EH (cell line): ENCODE measurements around the gene DAPK1.

Source experiments
- DNase-seq: peaks from one replicate; pipeline ENCODE4 v3.0.0-alpha.2; 2015; ENCODE audit warnings: low read depth

The DAPK1 gene

GRCh38 chr9:87713278-87713987 is 215.8 kb downstream of the DAPK1 start:
- peak; percentile 99 for DNase-seq

GRCh38 chr9:87713988-87714330 is 216.3 kb downstream of the DAPK1 start:
- DNase-seq = no peak

- peak; percentile 86 for DNase-seq
These were observed 217.2 kb downstream of the DAPK1 start for GRCh38 chr9:87714819-87715218.

DNA sequence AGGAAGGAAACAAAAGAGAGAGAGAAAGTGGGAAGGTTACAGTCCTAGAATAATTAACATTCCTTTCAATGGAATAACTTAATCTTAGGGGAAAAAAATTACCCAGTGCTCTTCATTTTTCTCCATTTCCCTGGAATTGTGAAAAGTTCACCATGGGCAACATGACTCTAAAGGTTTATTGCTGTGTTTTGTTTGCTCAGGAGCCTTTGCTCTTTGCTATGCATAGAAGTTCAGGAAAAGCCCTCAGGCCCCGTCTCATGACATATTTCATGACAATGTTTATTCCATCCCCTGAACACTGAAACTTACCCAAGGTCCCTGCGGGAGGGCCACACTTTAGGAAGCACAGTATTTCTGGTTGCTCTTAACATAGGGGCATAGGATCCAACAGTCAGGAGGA is 218.5 kb downstream of the DAPK1 start:
- peak; percentile 65 for DNase-seq

- DNase-seq = no peak
These were observed 219.8 kb downstream of the DAPK1 start for GRCh38 chr9:87717456-87717855.

DNA sequence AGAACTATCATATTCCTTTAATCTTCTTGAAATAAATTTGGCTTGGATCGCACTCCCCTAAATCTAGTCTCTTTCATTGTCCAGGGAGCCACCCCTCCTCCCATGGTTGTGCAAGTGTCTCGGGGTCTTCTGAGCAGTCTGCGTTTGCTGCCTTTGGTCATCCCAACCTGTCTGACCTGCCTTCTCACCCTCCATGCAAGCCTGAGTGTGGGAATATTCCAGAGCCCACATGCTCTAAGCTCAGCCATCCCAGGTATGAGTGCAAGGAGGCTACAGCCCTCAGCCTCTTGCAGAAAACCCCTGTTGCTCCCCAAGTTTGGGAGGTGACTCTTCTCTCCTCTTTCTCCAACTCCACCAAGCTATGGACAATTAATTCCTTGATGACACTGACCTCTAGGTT is 220.6 kb downstream of the DAPK1 start:
- no peak for DNase-seq

DNA sequence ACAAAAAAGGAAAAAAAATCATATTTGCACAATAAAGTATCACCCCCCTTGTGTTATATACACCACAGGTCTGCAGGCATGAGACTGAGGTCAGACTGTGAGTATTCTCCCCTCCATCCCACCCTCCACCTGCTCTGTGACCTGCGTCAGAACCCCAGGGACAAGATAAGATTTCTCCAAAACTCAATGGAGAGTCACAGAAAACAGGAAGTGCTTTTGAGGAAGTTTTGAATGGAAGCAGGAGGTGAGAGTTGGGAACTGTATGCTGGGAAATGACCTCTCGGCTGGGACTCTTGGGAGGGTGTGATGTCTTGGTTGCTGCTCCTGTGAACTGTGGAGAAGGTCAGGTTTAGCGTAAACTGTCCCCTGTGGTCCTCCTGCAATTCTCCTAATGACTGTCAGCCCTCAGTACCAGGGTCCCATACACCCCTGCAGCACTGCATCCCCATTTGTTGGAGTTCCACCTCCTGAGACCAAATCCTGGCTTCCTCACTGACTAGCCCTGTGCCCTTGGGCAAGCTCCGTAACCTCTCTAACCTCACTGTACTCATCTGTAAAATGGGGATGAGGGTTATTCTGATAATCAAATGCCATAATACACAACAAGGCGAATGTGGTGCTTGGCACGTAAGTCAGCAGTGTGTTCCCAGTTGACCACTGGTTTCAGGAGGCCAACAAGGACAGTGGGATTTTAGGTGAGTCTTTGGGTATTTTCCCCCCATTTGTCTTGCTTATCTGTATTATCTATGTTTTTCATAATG is 221.4 kb downstream of the DAPK1 start:
- no peak for DNase-seq

DNA sequence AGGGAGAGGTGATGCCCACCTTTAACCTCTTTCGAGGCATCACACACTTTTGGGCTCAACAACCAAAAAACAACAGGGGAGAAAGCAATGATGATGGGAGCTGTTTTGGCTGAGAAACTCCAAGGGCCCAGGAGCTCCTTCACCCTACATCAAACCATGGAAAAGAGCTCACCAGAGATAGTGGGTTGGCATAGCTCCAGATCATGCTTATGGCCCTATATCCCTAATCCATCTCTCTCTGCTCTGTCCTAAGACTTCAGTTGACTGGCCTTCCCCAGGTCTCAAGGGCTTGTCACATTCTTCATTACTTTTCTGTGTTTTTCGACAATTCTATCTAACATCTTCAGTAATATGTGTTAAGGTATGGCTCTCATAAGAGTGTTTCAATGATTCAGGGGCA is 222.5 kb downstream of the DAPK1 start:
- no peak for DNase-seq

DNA sequence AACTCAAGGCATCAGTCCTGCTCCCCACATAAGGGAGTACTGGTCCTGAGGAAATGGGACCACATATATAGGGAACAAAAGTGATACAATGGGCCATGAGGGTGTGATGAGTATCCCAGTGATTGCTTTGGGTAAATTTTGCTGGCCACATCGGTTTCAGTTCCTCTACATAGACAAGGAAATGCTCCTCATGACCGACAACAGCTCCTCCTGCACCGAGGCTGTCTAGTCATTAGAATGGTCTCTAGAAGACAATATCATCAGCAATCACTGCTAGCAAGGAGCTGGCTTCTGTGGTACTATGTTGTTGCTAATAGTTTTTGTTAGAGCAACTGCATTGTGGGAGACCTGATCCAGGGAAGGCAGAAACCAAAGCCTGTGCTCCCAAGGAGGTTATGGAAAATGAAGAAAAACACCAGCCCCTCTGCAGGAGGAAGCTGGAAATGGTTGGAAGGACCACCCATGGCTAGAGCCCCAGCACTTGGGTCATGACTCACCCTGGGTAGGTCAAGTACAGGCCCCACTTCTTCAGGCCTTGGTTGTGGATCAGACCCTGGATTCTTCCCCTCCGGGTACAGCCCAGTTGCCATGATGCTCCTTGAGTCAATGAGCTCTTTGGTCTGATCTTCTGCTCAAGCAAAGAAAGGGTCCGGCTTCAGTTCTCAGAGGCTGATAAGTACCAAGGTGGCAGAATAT is 224.9 kb downstream of the DAPK1 start:
- no peak for DNase-seq

DNA sequence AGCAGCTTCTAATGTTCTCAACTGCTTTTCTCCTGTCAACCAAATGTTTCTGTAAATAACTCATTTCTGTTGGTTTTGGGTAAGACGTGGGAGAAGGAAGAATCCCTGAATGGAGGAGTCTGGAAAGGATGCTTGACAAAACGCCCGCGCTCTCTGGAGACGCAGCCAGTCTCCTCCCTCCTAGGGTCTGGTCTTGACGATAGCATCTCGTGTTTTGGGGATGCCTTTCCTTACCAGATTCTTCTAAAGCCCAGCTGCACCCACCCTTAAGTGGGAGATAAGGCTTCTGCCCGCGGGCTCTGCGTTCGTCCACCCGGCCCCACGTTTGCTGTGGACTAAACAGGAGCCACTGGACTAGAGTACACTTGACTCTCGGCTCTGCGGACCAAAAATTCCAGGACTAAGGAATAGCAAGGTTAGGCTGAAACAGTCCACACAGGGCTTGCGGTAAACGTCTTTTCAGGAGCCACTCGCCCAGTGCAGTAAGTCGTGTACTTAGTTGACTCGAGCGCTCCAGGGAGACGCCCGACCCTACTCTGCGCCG is 227.8 kb downstream of the DAPK1 start:
- DNase-seq = peak; percentile 39

DNA sequence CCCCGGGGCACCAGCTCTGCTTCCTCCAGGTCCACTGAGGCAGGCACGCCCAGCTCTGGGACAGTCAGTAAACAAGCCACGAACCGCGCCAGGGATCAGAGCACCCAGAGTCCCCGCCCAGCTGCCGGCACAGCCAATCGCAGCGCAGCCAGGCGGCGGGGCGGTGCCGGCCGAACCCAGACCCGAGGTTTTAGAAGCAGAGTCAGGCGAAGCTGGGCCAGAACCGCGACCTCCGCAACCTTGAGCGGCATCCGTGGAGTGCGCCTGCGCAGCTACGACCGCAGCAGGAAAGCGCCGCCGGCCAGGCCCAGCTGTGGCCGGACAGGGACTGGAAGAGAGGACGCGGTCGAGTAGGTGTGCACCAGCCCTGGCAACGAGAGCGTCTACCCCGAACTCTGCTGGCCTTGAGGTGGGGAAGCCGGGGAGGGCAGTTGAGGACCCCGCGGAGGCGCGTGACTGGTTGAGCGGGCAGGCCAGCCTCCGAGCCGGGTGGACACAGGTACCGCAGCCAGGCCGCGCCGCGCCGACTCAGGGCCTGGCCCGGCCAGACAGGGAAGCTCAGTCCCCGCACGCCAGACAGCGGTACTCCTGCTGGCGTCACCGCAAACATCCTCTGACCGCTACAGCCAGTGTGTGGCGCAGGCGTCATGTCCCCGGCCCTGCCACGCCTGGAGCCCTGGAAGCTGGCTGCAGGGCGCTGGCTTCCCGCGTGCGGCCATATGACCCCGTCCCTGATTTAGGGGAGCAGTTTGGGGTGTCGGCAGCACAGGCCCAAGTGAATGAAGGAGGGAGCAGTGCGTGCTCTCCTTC is 228.4 kb downstream of the DAPK1 start, which contains the start of gene CTSL:
TSS of gene CTSL (plus strand) at position 220 of the 810 bp plus-strand sequence. CDS start 1,485 bp downstream, outside the sequence.
- peak; percentile 86 for DNase-seq

DNA sequence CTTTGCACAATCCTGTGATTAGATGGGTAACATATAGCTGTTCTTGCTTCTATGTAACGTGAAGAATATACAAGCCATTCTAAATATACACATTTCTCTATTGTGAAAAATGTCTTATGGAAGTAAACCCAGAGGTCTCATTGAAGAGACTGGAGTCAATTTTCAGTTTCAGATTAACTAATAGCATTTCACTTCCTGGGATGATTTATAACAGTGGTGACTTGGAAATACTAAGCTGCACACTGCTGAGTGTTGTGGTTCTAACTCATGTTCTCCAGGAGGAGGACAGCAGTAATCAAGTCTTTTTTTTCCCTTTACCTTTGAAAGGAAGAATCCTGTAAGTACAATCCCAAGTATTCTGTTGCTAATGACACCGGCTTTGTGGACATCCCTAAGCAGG is 231.6 kb downstream of the DAPK1 start:
- DNase-seq = no peak

DNA sequence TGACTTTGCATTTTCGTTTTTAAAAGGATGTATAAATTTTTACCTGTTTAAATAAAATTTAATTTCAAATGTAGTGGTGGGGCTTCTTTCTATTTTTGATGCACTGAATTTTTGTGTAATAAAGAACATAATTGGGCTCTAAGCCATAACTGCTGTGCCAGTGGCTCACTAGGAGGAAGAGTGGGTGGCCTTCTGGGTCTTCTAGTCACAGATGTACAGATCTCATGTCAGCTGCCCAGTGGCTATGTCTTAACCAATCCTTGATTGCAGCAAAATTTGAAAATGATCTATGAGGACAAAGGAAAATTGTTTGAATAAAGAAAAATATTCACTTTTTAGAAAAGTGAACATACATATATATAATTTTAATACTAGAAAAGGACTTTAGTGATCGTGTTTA is 233.7 kb downstream of the DAPK1 start:
- DNase-seq = no peak

DNA sequence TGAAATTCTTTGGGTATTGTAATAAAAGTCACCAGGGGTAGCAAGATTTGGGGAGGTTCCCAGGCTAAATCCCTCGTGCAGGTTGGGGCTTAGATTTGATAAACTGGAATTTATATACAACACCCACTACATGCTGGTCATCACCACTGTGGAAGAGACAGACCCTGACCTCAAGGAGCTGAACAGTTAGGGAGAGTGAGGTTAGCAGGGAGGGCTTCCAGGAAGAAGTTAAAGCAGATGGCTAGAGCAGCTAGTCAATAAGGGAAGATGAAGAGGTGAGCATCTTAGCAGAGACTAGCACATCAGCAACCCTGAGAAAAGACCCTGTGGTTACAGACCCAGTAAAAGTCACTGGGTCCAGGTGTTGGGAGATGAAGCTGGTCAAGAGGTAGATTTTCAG is 234.7 kb downstream of the DAPK1 start:
- no peak for DNase-seq

DNA sequence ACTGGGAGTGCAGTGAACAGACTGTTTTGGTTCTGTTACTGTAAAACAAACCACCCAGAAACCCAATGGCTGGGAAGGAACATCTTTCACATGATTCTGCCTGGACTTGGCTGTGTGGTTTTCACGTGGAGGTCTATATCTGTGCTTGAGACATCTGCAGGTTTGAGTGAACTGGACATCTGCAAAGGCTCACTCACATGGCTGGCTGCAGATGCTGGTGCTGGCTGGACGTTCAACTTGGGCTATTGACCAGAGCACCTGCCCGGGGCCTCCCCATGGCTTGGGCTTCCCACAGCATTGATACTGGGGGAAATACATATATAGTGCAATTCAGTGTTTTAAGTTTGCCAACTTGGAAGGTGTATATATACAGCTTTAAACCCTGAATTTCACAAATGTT is 235.1 kb downstream of the DAPK1 start:
- DNase-seq = no peak

GRCh38 chr9:87733273-87734052 is 235.8 kb downstream of the DAPK1 start:
- no peak for DNase-seq

DNA sequence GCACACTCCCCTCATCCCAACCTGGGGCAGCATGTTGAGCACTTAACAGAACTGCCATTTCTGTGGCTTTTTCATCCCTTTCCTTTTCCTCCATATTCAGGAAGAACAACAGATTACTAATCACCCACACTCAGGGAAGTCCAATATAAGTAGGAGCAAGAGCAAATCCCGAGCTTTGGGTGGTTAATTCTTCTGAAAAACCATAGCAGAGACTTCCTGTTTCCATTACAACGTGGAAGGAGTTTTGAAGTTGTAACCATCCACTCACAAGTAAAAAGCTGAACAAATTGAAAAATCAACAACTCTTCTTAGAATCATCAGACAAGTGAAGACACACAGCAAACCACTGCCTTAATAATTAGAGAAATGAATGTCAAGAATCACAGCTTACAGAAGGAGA is 236.4 kb downstream of the DAPK1 start:
- no peak for DNase-seq

DNA sequence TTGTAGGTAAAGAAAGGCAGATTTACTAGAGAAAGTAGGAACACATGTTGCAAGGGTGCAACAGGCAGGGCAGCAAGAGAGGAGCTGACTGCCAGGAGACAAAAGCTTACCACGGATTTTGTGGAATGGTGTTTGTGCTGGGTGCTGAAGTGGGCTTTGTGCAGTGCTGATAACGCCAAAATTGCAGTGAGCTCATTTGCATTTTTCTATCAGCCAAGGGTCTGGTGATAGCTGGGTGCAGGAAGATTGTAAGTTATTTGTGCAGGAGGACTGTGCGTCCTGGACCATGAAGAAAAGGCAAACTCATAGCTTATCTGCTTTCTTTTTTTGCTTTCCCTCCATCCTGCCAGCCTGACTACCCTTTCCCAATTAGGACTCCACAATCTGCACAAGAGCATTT is 241.9 kb downstream of the DAPK1 start:
- no peak for DNase-seq

- DNase-seq = no peak
These were observed 242.5 kb downstream of the DAPK1 start for GRCh38 chr9:87740209-87740608.

- no peak for DNase-seq
These were observed 243.7 kb downstream of the DAPK1 start for GRCh38 chr9:87741326-87741725.

DNA sequence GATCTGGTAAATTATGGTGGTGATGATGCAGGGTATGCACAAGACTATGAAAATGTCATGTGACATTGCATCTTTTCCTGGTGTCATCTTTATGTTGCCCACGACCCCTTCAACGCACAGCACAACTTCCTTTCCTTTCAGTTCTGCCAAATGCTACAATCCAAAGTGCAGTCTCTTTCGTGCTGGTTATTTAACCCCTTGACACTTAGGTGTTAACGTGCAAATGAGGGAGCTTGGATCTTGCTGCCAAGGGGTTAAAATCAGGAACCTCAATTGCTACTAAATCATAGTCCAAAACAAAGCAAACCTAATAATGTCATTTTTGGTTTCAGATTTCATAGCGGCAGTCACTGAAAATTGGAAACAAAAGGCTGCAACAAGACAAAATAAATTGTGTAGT is 244.2 kb downstream of the DAPK1 start:
- DNase-seq = no peak
